Activated T-helper 1 cell treated with Interleukin-2 at 50 U/mL for 16 hours (primary cell): ENCODE measurements around the gene PPP2R3A.
A peak's percentile ranks its signal among the peaks of the same experiment; 100 is the strongest.
"Not testable (repeated sequence)": the region's sequence is repeated elsewhere in the genome, so short reads cannot be mapped to it uniquely, and the experiment has no call there.

ENCODE experiments used
- DNase-seq: peaks from one replicate; pipeline ENCODE4 v3.0.0-alpha.2; 2020; ENCODE audit warnings: low read depth

Gene PPP2R3A

GRCh38 chr3:136023264-136023978 lies 57.9 kb downstream of the PPP2R3A start:
- no peak for DNase-seq

- DNase-seq: no peak
Observed at GRCh38 chr3:136036306-136036705, 70.8 kb downstream of the PPP2R3A start.

DNA sequence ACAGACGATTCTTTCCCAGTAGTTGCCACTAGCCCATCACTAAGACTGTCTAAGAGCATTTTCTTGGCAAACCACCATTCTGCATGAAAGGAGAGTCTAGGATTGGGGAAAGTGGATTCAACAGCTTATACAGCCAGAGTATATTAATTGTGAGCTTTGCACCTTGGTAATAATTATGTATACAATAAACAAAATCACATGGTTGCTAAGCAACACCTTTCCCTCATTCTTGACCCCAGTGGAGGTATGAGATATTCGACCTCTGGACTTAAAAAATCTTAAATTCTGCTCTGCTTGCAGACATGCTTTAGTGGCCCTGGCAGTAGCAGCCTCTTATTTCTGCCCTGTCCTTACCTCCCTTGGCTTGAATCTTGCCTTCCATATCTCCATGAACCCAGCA lies 73.1 kb downstream of the PPP2R3A start:
- DNase-seq: no peak

DNA sequence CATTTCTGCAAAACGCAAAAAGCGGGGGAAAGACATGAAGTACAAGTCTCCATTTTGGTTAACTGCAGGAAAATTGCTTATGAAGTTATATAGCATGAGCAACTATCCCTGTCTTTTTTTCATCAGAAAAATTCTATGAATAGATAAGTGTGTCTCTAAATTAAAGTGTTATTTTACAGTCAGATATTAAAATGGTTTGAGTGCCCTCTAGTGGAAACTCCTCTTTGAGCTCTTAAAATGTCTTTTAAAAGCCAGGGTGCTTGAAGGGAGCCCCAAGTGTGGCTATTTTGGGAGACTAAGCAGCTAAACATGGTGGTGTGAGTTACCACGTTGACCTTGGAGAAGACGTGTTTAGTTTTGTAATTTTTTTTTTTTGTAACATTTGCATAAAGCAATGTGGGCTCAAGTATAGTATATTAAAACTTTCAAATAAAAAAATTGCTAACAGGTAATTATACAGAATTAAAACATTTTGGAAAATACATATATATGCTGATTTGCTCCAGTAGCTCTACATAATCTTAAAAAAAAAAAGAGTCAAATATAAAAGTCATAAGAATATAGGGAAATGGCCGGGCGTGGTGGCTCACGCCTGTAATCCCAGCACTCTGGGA lies 77.2 kb downstream of the PPP2R3A start:
- DNase-seq: no peak

DNA sequence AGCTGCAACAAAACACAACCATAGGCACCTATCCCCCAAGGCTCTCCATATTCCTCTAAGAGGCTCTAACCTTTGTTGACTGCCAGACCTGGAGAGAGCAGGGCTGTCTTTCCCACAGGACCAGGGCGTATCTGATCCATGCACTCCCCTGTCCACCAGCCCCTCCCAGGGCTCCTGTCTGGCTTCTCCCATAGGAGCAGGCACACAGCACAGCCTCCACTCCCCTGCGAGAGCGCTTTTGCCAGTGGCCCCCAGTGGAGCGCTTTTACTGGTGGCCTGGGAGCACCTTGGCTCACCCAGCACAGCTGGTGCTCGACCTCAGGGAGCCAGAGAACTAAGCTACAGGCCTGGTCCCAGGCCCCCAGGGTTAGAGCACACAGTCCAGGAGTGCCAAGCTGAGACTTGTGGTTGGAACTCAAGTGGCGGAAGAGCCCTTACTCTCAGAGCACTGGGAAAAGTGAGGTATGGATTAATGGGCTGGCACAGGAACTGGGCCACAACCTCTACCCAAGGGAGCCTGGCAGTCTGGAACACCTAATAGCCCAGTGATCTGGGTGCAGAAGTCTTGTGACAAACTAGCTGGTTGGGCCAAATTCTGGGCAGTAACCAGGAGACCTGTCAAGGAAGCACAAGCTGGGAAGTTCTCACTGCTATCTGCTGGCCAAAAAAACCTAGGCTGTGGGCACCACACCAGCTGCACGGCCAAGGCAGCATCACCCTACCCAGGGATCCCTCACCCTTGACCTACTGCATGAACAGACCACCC lies 79.6 kb downstream of the PPP2R3A start:
- no peak for DNase-seq

DNA sequence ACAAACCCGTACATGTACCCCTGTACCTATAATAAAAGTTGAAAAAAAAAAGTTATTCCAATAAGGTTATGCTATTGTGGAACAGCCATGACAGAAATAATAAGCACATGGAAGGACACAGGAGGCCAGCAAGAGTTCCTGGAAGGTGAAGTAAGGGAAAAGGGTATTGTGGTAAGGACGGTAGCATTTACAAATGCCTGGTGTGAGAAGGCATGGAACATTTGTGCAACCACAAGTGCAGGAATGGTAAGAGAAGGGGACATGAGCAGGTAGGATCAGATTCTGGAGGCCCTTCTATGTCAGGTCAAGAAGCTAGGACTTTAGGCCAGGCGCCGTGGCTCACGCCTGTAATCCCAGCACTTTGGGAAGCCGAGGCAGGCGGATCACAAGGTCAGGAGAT lies 82.5 kb downstream of the PPP2R3A start:
- no peak for DNase-seq

DNA sequence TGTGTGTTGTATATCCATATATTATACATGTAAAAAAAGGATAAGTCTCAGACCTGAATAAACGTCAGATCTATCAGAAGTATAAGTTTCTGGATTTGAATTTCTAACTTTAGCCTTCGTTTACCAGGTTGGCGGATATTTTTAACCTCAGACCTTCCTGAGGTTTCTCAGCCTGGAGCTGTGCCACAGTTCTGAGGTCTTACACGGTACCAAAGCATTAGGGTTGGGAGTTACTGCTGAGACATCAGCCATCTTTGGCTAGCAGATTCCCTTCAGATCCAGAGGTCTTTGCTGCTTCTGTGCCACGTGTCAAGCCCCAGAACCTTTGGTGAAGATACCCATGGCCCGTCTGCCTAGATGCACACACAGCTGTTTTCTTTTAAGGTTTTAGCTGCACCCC lies 84.7 kb downstream of the PPP2R3A start:
- no peak for DNase-seq

DNA sequence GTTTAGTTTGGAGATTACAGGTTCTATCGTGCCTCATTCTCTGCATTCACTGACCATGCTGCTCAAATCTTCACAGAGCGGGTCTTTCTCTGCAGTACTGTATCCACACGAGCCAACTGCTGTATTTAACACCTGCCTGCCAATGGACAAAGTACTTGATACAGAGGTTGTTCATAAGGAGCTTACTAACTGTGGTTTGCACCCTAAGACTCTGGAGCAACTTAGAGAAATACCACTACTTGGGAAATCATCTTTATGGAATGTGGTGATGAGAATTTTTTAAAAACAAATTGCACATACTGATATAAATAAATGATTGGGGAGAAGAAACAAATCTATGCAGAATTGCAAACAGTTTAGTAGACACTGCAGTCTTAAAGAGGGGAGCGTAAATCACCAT lies 90.0 kb downstream of the PPP2R3A start:
- no peak for DNase-seq

- no peak for DNase-seq
Observed at GRCh38 chr3:136067211-136067610, 101.7 kb downstream of the PPP2R3A start.

- DNase-seq: no peak
Observed at GRCh38 chr3:136068708-136069107, 103.2 kb downstream of the PPP2R3A start.

DNA sequence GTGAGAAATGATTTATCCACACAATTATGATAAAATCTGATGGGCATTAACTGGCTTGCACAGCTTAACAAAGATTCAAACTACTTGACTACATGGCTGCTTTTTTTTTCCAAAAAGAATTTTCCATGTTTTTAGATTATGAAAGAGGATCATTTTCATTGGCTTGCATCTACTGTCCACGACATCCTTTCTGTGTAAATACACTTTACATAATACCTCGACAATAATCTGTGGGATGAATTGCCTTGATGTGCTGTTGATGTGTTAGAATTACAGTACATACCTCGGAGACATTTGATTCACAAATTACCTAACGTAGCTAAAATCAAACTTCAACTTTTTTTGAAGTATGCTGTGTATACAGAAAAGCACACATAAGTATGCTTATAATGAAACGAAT lies 104.4 kb downstream of the PPP2R3A start:
- DNase-seq: no peak

GRCh38 chr3:136070334-136070733 lies 104.8 kb downstream of the PPP2R3A start:
- DNase-seq: no peak

DNA sequence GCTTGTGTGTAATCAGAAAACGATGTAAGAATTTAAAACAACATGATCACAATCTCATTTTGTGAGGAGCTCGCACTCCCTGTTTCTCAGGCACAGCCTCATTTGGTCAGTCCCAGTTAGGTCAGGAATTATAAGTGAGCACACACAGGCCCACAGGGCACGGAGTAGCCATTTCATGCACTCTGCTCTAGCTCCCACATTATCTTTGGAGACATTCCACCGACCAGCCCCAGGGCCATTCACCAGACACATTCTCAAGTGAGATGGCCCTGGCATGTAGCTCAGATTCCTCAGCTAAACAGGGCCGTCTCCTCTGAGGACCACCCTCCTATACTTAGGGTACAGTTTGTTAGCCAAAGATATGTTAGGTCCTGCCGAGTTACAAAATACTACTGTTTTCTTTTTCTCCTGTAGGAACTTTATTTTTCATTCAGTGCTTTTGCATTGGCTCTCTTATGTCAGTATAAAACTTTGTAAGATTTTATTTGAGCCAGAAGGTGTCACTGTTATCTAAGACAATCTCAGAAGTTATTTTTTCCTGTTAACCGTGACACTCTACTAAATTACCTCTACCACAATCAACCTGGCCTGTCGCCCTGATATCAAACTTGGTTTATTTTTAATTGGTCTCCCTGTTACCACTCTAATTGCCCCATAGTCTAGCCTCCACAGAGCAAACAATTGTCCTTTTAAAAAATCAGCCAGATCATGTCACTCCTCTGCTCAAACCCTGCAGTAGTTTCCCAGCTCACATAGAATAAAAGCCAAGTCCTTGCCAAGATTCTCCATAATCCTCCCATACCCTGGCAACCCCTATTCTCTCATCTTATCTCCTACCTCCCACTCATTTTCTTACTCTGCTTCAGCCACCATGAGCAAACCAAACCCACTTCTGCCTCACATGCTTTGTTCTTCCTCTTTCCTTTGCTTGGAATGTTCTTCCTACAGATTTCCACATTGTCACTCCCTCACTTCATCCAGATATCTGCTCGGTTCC lies 105.7 kb downstream of the PPP2R3A start:
- DNase-seq: no peak

DNA sequence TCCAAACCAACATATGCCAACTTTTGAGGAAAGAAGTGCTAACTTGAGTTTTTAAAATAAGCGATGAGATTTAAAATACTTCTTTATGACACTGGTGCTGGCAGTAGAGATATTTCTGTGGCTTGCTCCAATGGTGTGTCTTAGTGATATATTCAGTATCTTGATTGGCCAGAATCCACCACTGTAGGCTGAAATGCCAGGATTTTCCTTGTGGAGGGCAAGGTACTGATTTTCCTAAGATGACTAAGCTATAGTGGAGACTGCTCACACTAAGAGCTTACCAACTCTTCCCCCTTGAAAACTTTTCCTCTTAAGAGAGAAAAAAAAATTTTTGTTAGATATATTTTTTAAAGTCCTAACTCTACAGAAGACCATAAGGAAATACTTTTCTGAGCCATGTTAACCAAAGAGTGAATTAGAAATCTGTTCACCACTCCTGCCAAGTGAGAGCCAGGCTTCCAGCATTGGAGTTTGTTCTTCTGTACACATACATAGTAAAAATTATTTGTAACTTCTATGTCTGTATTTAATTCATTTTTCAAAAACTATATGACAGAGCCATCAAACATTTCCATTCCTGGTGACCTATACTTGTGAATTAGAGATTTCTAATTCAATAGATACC lies 109.1 kb downstream of the PPP2R3A start:
- DNase-seq: no peak

GRCh38 chr3:136075218-136075808 lies 109.8 kb downstream of the PPP2R3A start:
- peak; percentile 46 for DNase-seq

DNA sequence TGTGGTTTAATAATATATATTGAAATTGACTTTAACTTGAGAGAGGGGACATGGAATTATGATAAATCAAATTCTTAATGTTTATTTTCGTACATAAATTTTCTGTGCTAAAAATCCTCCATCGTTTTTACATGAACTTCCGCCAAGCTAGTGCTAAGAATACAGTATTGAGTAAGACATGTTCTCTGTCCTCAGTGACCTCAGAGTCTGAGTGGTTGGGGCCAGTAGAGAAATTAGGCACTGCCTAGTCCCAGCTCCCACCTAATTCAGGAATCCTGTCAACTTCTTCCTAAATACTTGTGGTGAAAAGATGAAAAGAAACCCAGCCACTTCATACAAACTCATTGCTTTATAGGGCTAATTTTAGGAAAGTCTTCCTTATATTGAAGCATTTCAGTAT lies 110.3 kb downstream of the PPP2R3A start:
- no peak for DNase-seq

DNA sequence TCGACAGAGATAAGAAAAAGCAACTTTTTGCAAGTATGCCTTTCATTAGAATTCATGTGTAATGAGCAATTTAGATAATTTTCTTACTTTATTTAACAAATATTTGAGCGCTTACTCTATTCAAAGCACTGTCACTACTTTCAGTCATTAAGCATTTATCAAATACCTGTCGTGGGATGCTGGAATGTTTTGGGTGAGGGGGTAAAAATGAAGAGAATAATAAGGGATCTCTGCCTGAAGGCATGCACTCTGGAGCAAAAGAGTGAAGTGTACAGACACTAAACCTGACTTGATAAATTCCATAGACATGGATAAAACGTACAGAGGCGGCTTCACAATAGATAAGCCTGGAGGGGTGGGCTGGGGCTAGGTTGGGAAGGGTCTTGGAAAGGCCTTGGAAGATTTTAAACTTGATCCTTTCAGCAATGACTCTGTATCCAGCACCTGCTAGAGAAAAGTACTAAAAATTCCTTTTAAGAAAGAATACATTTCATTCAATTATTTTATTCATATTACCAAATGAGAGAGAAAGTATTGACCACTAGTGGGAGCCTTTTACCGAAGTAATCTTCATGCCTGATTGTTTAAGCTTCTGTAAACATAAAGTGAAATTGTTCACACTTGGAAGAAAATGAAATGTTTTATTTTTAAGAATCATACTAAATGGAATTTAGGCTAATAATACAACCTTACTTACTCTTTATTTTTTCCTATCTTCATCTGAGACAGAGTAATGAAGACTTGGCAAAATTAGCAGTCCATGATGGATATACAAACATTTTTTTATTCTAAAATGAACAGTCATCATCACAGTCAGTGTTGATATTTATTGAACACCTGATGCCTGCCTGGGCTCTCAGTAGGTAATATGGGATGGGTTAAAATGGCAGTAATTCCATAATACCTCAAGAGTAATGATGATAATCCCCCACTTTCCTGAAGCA lies 113.2 kb downstream of the PPP2R3A start:
- no peak for DNase-seq

DNA sequence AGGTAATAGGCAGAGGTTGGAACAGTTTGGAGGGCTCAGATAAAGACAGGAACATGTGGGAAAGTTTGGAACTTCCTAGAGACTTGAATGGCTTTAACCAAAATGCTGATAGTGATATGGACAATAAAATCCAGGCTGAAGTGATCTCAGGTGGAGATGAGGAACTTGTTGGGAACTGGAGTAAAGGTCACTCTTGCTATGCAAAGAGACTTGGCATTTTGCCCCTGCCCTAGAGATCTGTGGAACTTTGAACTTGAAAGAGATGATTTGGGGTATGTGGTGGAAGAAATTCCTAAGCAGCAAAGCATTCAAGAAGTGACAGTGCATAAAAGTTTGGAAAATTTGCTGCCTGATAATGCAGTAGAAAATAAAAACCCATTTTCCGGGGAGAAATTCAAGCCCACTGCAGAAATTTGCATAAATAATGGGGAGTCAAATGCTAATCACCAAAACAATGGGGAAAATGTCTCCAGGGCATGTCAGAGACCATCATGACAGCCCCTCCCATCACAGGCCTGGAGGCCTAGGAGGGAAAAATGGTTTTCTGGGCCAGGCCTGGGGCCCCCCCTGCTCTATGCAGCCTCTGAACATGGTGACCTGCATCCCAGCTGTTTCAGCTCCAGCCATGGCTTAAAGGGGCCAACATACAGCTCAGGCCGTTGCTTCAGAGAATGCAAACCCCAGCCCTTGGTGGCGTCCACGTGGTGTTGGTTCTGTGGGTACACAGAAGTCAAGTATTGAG lies 118.3 kb downstream of the PPP2R3A start:
- DNase-seq: not testable (repeated sequence)

GRCh38 chr3:136085067-136085466 lies 119.5 kb downstream of the PPP2R3A start:
- DNase-seq: not testable (repeated sequence)
